C4-2B (cell line): ENCODE measurements around the gene ARHGDIB.

Experiments
- ZFX ChIP-seq: fragments of 450-650 bp; IDR thresholded peaks from 2 replicates; pipeline ENCODE4 v1.6.1; 2017
- TF ChIP-seq, protein P1 (sequence below): fragments of 450-650 bp; conservative IDR thresholded peaks from 2 replicates; pipeline ENCODE4 v1.5.1; 2017; ENCODE audit warnings: mild to moderate bottlenecking

DNA sequence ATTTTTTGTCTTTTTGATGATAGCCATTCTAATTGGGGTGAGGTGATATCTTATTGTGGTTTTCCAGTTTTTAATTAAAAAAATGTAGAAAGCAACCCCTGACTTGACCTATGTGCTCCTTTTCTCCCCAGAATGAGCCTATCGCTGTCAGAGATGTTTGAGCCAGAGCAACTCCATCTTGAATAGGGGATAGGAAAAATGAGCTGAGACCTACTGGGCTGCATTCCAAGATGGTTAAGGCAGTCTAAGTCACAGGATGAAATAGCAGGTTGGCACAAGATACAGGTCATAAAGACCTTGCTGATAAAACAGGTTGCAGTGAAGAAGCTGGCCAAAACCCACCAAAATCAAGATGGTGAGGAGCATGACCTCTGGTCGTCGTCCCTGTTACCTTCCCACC lies 36.9 kb downstream of the ARHGDIB start:
- TF ChIP-seq, protein P1, sequence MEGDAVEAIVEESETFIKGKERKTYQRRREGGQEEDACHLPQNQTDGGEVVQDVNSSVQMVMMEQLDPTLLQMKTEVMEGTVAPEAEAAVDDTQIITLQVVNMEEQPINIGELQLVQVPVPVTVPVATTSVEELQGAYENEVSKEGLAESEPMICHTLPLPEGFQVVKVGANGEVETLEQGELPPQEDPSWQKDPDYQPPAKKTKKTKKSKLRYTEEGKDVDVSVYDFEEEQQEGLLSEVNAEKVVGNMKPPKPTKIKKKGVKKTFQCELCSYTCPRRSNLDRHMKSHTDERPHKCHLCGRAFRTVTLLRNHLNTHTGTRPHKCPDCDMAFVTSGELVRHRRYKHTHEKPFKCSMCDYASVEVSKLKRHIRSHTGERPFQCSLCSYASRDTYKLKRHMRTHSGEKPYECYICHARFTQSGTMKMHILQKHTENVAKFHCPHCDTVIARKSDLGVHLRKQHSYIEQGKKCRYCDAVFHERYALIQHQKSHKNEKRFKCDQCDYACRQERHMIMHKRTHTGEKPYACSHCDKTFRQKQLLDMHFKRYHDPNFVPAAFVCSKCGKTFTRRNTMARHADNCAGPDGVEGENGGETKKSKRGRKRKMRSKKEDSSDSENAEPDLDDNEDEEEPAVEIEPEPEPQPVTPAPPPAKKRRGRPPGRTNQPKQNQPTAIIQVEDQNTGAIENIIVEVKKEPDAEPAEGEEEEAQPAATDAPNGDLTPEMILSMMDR = no peak
- TF ChIP-seq ZFX = no peak
